HCT116 (cell line): ENCODE measurements around the gene WNT9B.

ENCODE experiments used
- CTCF ChIP-seq, 3 experiments: fragments of 200-600 bp in 1 of 3; sonication (generic) in 1 of 3; IDR thresholded peaks in 2 of 3; conservative IDR thresholded peaks in 1 of 3; 2 replicates each; pipeline ENCODE4 v1.5.1; 2012 to 2017; ENCODE audit warnings: low read depth in 2 of 3, low read length in 2 of 3, antibody characterized with exemption in 1 of 3, borderline replicate concordance in 1 of 3, control low read depth in 1 of 3, mild to moderate bottlenecking in 1 of 3, mixed read lengths in 1 of 3, mixed run types in 1 of 3, moderate library complexity in 1 of 3; ENCODE audit not compliant: insufficient read depth in 1 of 3
- MAX ChIP-seq: IDR thresholded peaks from 2 replicates; pipeline ENCODE4 v1.6.1; 2012
- POLR2A ChIP-seq: IDR thresholded peaks from 2 replicates; pipeline ENCODE4 v1.7.0; 2011; ENCODE audit warnings: borderline replicate concordance; ENCODE audit not compliant: insufficient read depth, insufficient read length; ENCODE audit errors: extremely low read depth
- POLR2AphosphoS5 ChIP-seq: IDR thresholded peaks from 2 replicates; pipeline ENCODE4 v1.6.1; 2011; ENCODE audit warnings: mild to moderate bottlenecking, low read depth, low read length, moderate library complexity
- SIN3A ChIP-seq: IDR thresholded peaks from 2 replicates; pipeline ENCODE4 v1.6.1; 2012; ENCODE audit warnings: low read depth
- TF ChIP-seq, protein P1 (sequence below): IDR thresholded peaks from 2 replicates; pipeline ENCODE4 v1.6.1; 2011; ENCODE audit warnings: mild to moderate bottlenecking, low read length, moderate library complexity; ENCODE audit not compliant: insufficient replicate concordance; ENCODE audit errors: extremely low read depth

- TF ChIP-seq CTCF (IDR thresholded peaks at IDR 0.05 in 2 of 3, conservative IDR thresholded peaks at IDR 0.05 in 1 of 3; ENCODE audit: borderline replicate concordance in 1 of 3, insufficient read depth in 1 of 3, low read depth in 2 of 3, low read length in 2 of 3) (no peak), POLR2A (no peak), MAX (no peak), POLR2AphosphoS5 (no peak), SIN3A (no peak)
- TF ChIP-seq, protein P1, sequence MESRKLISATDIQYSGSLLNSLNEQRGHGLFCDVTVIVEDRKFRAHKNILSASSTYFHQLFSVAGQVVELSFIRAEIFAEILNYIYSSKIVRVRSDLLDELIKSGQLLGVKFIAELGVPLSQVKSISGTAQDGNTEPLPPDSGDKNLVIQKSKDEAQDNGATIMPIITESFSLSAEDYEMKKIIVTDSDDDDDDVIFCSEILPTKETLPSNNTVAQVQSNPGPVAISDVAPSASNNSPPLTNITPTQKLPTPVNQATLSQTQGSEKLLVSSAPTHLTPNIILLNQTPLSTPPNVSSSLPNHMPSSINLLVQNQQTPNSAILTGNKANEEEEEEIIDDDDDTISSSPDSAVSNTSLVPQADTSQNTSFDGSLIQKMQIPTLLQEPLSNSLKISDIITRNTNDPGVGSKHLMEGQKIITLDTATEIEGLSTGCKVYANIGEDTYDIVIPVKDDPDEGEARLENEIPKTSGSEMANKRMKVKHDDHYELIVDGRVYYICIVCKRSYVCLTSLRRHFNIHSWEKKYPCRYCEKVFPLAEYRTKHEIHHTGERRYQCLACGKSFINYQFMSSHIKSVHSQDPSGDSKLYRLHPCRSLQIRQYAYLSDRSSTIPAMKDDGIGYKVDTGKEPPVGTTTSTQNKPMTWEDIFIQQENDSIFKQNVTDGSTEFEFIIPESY, result no peak
Measured at GRCh38 chr17:46809110-46809571, 42.2 kb upstream of the WNT9B start.
